ENCODE measurements around the gene C1QTNF4. TPM values are rescaled to one million over a fixed set of nuclear protein-coding genes. Genes with fewer than 3 reads are reported as not detected.

The C1QTNF4 gene
- polyA plus RNA-seq, 1 donor (not counting 4 experiments of a cell fraction or from before 2014, with no cell fraction given): not detected

GRCh38 chr11:47539681-47540039 is 54.6 kb downstream of the C1QTNF4 start:
- peaks cover 0 to 4% of the 10 kb centered on the region in 2 experiments for H3K36me3 ChIP-seq (ENCODE audit: control insufficient read depth in 2 of 2, extremely low read depth in 1 of 2, insufficient read depth in 2 of 2, low read length in 2 of 2)
- H3K27ac ChIP-seq (ENCODE audit: control insufficient read depth, insufficient read depth, low read length): peak overlapping the region; percentile 94
- no peak for DNase-seq (ENCODE audit: low read depth, low spot score)
- H3K9ac ChIP-seq (ENCODE audit: control insufficient read depth, extremely low read depth, insufficient read depth, low read length): peak overlapping the region; percentile 73
- peaks cover 90% of the 10 kb centered on the region for H3K79me2 ChIP-seq (ENCODE audit: control insufficient read depth, insufficient read depth, low read length)
- peaks cover 11% of the 10 kb centered on the region for H4K20me1 ChIP-seq (ENCODE audit: control insufficient read depth, extremely low read depth, insufficient read depth, low read length)
- H3K4me2 ChIP-seq (ENCODE audit: control insufficient read depth, extremely low read depth, insufficient read depth, low read depth, low read length): peak overlapping the region; percentile 74
- H3K4me1 ChIP-seq (ENCODE audit: control insufficient read depth, extremely low read depth, insufficient read depth, low read length): peaks cover 33% of the 10 kb centered on the region
- dilution Hi-C loops (cut with MboI; ENCODE audit: extremely low pct_ligation_motif_present, low sequenced_read_pairs): no loop called here
- H3K9me3 ChIP-seq (ENCODE audit: control insufficient read depth, low read depth, low read length): no peaks in the 10 kb centered on the region
- FAIRE-seq: peak; percentile 48
- no peak for TF ChIP-seq CTCF (optimal IDR thresholded peaks at IDR 0.05 in 1 of 3, IDR thresholded peaks at IDR 0.05 in 1 of 3, conservative IDR thresholded peaks at IDR 0.05 in 1 of 3; ENCODE audit: extremely low read depth in 1 of 3, insufficient read depth in 2 of 3, low read length in 3 of 3)
- no peak for TF ChIP-seq EZH2 (IDR thresholded peaks at IDR 0.05; ENCODE audit: low read length)
- H3K9me1 ChIP-seq (ENCODE audit: control insufficient read depth, extremely low read depth, insufficient read depth, low read length): no peaks in the 10 kb centered on the region
- no peak overlapping the region for H2AFZ ChIP-seq (ENCODE audit: control insufficient read depth, low read length)
- H3K27me3 ChIP-seq (ENCODE audit: control insufficient read depth, extremely low read depth, insufficient read depth, low read length): no peaks in the 10 kb centered on the region
- H3K4me3 ChIP-seq (ENCODE audit: control insufficient read depth in 2 of 3, extremely low read depth in 1 of 3, insufficient read depth in 2 of 3, low read depth in 1 of 3, low read length in 3 of 3): peak overlapping the region in 2 of 3 experiments; percentile 48 to 58

Small RNAs within 50 kb of the gene (small RNA-seq; reads per million reads assigned to genes)
- 0 to 1.8 (median 0) reads per million in 3 experiments for gene RN7SL652P (ENCODE audit: insufficient read length in 3 of 3, low read depth in 3 of 3, low replicate concordance in 1 of 3)
- 0 reads per million in 3 experiments for gene RNU5E-10P (ENCODE audit: insufficient read length in 3 of 3, low read depth in 3 of 3, low replicate concordance in 1 of 3)

Other genes with a start within 250 kb of the C1QTNF4 start
- gene MYBPC3, start 241.7 kb downstream of the C1QTNF4 start, polyA plus RNA-seq: not detected in 3 replicates
- not detected in 3 replicates for gene SPI1, start 215.9 kb downstream of the C1QTNF4 start, polyA plus RNA-seq
- 35.3 to 62.3 TPM (median 59.9 TPM) in 3 replicates for gene SLC39A13, start 185.8 kb downstream of the C1QTNF4 start, polyA plus RNA-seq
- 96.1 to 172 TPM (median 156 TPM) in 3 replicates for gene PSMC3, start 168.0 kb downstream of the C1QTNF4 start, polyA plus RNA-seq
- gene RAPSN, start 145.3 kb downstream of the C1QTNF4 start, polyA plus RNA-seq: 0.07 to 0.44 TPM (median 0.28 TPM) in 3 replicates
- gene CELF1, start 41.3 kb downstream of the C1QTNF4 start, polyA plus RNA-seq: 90.9 to 110 TPM (median 100 TPM) in 3 replicates
- 64.9 to 78.1 TPM (median 74.4 TPM) in 3 replicates for gene PTPMT1, start 28.8 kb downstream of the C1QTNF4 start, polyA plus RNA-seq
- 14.0 to 17.1 TPM (median 15.4 TPM) in 3 replicates for gene KBTBD4, start 15.4 kb downstream of the C1QTNF4 start, polyA plus RNA-seq
- 102 to 119 TPM (median 107 TPM) in 3 replicates for gene NDUFS3, start 15.3 kb downstream of the C1QTNF4 start, polyA plus RNA-seq
- 0.06 TPM in 1 of 3 replicates, not detected in the others for gene FAM180B, start 7.7 kb downstream of the C1QTNF4 start, polyA plus RNA-seq
- 153 to 232 TPM (median 185 TPM) in 3 replicates for gene MTCH2, start 48.1 kb upstream of the C1QTNF4 start, polyA plus RNA-seq
- gene AGBL2, start 121.0 kb upstream of the C1QTNF4 start, polyA plus RNA-seq: 0.95 to 2.1 TPM (median 1.3 TPM) in 3 replicates
- 57.3 to 76.9 TPM (median 62.4 TPM) in 3 replicates for gene FNBP4, start 172.9 kb upstream of the C1QTNF4 start, polyA plus RNA-seq